Activated naive CD8-positive, alpha-beta T cell treated with anti-CD3 and anti-CD28 coated beads for 36 hours (primary cell): Measurements from ENCODE around the gene CCDC198. TPM values are rescaled to one million over a fixed set of nuclear protein-coding genes. Genes with fewer than 3 reads are reported as not detected.

Experiments
- DNase-seq: peaks from one replicate; pipeline ENCODE4 v3.0.0; 2021
- H3K27ac Mint-ChIP-seq: one replicate; pipeline ENCODE4 v1.8.0; 2022; ENCODE audit warnings: mild to moderate bottlenecking, moderate library complexity, mixed read lengths
- H3K27me3 Mint-ChIP-seq: one replicate; pipeline ENCODE4 v1.8.0; 2022; ENCODE audit warnings: mild to moderate bottlenecking, mixed read lengths
- H3K36me3 Mint-ChIP-seq: one replicate; pipeline ENCODE4 v1.8.0; 2021; ENCODE audit warnings: mild to moderate bottlenecking, mixed read lengths
- H3K4me1 Mint-ChIP-seq: one replicate; pipeline ENCODE4 v1.8.0; 2021; ENCODE audit warnings: mixed read lengths
- H3K4me3 Mint-ChIP-seq: one replicate; pipeline ENCODE4 v1.8.0; 2022; ENCODE audit warnings: mild to moderate bottlenecking, moderate library complexity, mixed read lengths
- H3K9me3 Mint-ChIP-seq: one replicate; pipeline ENCODE4 v1.8.0; 2022; ENCODE audit warnings: mixed read lengths
- total RNA-seq, 2 experiments: library from RNA; stranded (reverse); gene quantifications; one replicate each; pipeline ENCODE4 v1.2.3, GENCODE V29; 2021

Gene CCDC198
- total RNA-seq, 2 experiments from 2014 or later: not detected

DNA sequence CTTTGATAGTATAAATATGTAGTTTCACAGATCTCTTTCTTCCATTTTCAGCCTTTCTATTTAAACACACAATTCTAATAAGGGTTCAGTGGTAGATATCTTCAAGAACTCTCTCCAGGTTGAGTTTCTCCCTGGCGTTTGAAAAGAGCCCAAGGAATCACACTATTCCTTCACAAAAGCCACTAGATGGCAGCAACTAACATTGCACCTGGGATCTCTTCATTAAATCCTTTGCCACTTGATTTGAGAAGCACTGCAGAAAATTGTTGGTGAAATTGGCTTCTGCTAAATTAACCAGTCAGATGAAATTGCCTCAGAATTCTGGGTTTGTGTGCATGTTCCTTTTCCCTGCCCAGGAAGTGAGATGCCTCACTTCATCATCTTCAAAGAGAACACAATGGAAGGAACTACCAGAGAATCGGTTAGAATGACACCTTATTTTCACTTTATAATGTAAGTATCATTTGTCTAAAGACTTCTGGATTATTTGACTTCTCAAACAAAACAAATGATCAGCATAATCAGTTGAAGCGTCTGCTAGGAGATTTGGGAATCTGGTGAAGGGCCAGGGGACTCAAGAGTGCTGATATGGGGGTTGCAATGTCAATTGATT lies 6.8 kb downstream of the CCDC198 start:
- Mint-ChIP-seq H3K4me3 (no peak overlapping the region), H3K4me1 (no peaks in the 10 kb centered on the region)
- no peak for DNase-seq

GRCh38 chr14:57485635-57486034 lies 8.0 kb downstream of the CCDC198 start:
- Mint-ChIP-seq H3K27ac (no peak overlapping the region), H3K36me3 (no peaks in the 10 kb centered on the region), H3K4me3 (no peak overlapping the region), H3K9me3 (no peaks in the 10 kb centered on the region), H3K4me1 (no peaks in the 10 kb centered on the region), H3K27me3 (no peaks in the 10 kb centered on the region)
- no peak for DNase-seq

More for the DNA sequence above, 6.8 kb downstream of the CCDC198 start:
- Mint-ChIP-seq H3K9me3 (no peaks in the 10 kb centered on the region), H3K27ac (no peak overlapping the region), H3K36me3 (no peaks in the 10 kb centered on the region), H3K27me3 (no peaks in the 10 kb centered on the region)

DNA sequence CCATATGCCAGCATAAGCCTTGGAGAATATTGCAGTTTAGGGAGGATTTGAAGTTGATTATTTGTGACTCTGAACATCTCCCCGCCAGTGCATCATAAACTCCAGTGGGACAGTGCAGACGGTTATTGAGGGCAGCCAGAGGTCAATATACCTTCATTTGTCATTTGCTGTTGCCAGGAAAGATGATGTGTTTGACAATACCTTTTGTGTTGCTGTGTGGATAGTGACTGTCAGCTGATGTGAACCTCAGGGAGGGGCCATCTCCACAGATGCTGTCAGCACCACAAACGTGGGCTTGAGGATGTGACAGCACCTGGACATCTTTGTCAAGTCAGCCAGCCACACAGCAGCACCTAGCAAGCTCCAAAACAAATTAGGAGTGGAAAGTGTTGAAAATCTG lies 11.5 kb downstream of the CCDC198 start:
- no peaks in the 10 kb centered on the region for H3K36me3 Mint-ChIP-seq
- no peak overlapping the region for H3K4me3 Mint-ChIP-seq
- H3K27me3 Mint-ChIP-seq: no peaks in the 10 kb centered on the region
- no peaks in the 10 kb centered on the region for H3K9me3 Mint-ChIP-seq
- H3K4me1 Mint-ChIP-seq: no peaks in the 10 kb centered on the region
- no peak for DNase-seq
- H3K27ac Mint-ChIP-seq: no peak overlapping the region

DNA sequence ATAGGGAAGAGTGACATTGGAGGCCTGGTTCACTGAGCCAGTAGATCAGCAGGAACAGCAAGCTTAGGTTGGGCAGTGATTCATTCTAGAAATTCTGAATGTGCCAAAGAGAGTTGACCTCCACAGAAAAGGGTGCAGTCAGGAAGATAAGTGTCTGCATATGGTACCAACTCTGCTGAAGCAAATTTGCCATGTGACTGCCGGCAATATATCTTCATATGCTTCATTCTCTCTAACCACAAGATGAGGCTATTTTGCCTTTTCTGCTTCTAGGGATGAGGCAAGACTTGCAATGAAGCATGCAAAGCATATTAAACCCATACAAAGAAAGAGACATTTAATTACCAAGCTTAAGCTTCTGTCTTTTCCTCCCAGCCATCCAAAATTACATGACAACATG lies 13.6 kb downstream of the CCDC198 start:
- no peaks in the 10 kb centered on the region for H3K4me1 Mint-ChIP-seq
- no peaks in the 10 kb centered on the region for H3K36me3 Mint-ChIP-seq
- H3K4me3 Mint-ChIP-seq: no peak overlapping the region
- no peak for DNase-seq
- H3K27me3 Mint-ChIP-seq: no peaks in the 10 kb centered on the region
- no peak overlapping the region for H3K27ac Mint-ChIP-seq
- H3K9me3 Mint-ChIP-seq: no peaks in the 10 kb centered on the region

GRCh38 chr14:57479197-57479596 lies 14.5 kb downstream of the CCDC198 start:
- no peaks in the 10 kb centered on the region for H3K27me3 Mint-ChIP-seq

DNA sequence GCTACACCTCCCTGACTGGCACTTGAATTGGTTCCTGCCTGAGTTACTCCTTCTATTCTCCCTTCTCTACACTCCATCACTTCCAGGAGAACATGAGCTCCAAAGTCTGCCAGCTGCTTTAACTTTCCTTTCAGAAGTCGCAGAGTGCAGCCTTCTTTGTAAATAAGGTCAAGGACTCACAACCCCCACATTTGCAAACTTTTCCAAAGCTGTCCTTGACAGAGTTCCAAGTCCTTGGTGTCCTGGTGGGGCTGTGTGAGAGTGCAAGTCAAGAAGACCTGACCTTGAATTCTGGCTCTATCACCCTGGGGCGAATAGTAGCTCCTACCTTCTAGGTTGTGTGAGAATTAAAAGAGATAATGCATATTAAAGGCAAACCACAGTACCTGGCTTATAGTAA lies 15.6 kb downstream of the CCDC198 start:
- no peak for DNase-seq
- Mint-ChIP-seq H3K4me1 (no peaks in the 10 kb centered on the region), H3K36me3 (no peaks in the 10 kb centered on the region), H3K4me3 (no peak overlapping the region), H3K9me3 (no peaks in the 10 kb centered on the region), H3K27ac (no peak overlapping the region), H3K27me3 (no peaks in the 10 kb centered on the region)

More at GRCh38 chr14:57479197-57479596, 14.5 kb downstream of the CCDC198 start:
- Mint-ChIP-seq H3K4me3 (no peak overlapping the region), H3K36me3 (no peaks in the 10 kb centered on the region), H3K9me3 (no peaks in the 10 kb centered on the region), H3K4me1 (no peaks in the 10 kb centered on the region), H3K27ac (no peak overlapping the region)
- no peak for DNase-seq

GRCh38 chr14:57470909-57471308 lies 22.7 kb downstream of the CCDC198 start:
- H3K4me1 Mint-ChIP-seq: no peaks in the 10 kb centered on the region
- no peaks in the 10 kb centered on the region for H3K9me3 Mint-ChIP-seq
- no peaks in the 10 kb centered on the region for H3K36me3 Mint-ChIP-seq
- DNase-seq: no peak
- no peak overlapping the region for H3K27ac Mint-ChIP-seq
- no peak overlapping the region for H3K4me3 Mint-ChIP-seq
- no peaks in the 10 kb centered on the region for H3K27me3 Mint-ChIP-seq

DNA sequence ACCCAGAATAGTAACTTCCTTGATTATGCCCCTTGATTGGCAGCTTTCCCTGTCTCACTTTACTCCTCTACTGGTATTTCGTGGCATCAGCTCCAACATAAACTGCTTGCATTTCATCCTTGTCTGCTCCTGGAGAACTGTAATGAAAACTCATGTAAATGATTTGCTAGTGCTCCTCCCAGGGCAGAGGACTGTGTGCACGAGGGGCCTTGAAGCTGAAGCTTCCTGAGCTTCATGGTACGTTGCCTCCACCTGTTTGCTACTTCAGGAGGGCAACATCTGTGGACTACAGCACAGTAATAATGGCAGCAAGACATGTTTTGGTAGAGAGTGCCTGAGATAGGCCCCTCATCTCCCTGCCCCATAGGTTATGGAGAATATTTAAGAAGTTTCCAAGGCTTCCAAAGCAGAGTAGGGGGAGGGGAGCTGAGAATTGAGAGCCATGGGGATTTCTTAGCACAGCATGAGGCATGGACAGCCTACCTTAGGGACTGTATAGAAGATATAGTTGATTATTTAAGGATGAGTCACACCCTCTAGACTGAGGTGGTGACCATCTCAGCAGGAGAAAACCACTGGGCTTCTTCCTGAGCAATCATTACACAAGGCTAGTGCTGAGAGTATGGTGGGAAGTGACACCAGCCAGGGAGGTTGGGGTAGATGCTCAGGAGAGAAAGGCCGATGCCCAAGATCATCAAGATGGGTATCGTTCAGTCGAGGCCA lies 29.5 kb downstream of the CCDC198 start:
- no peak for DNase-seq
- no peak overlapping the region for H3K27ac Mint-ChIP-seq
- H3K27me3 Mint-ChIP-seq: no peaks in the 10 kb centered on the region
- no peaks in the 10 kb centered on the region for H3K4me1 Mint-ChIP-seq
- H3K36me3 Mint-ChIP-seq: no peaks in the 10 kb centered on the region
- H3K9me3 Mint-ChIP-seq: no peaks in the 10 kb centered on the region
- no peak overlapping the region for H3K4me3 Mint-ChIP-seq

DNA sequence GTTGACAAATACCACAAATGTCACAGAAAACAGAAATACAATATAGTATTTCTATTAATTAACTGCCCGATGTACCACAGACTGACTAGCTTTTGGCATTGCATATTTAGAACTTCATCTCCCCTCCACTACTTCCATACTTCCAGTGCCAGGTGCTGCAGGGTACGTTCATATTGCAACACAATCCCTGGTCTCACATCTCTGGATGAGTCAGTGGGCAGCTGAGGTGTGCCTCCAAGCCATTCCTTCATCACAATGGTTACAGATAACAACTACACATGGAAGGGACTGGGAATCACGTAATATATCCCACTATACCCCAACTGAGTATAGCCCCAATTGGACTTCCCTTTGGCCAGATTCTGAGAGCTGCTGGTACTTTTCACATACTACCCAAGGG lies 31.1 kb downstream of the CCDC198 start:
- no peaks in the 10 kb centered on the region for H3K9me3 Mint-ChIP-seq
- DNase-seq: no peak

GRCh38 chr14:57461777-57462320 lies 31.8 kb downstream of the CCDC198 start:
- no peak overlapping the region for H3K27ac Mint-ChIP-seq

More for the DNA sequence above, 31.1 kb downstream of the CCDC198 start:
- no peaks in the 10 kb centered on the region for H3K27me3 Mint-ChIP-seq
- H3K27ac Mint-ChIP-seq: no peak overlapping the region
- H3K4me1 Mint-ChIP-seq: no peaks in the 10 kb centered on the region
- H3K4me3 Mint-ChIP-seq: no peak overlapping the region
- H3K36me3 Mint-ChIP-seq: no peaks in the 10 kb centered on the region

DNA sequence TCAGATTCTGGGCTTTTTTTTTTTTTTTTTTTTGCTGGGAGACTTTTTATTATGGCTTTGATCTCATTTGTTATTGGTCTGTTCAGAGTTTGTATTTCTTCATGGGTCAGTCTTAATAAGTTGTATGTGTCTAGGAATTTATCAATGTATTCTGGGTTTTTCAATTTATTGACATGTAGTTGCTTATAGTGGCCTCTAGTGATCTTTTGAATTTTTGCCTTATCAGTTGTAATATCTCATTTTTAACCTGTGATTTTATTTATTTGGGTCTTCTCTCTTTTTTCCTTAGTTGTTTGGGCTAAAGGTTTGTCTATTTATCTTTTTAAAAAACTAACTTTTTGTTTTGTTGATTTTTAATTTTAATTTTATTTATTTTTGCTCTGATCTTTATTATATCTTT lies 57.7 kb downstream of the CCDC198 start:
- no peak for DNase-seq
- H3K27me3 Mint-ChIP-seq: peaks cover 5% of the 10 kb centered on the region
- H3K4me1 Mint-ChIP-seq: no peaks in the 10 kb centered on the region
- H3K4me3 Mint-ChIP-seq: no peak overlapping the region
- peaks cover 3% of the 10 kb centered on the region for H3K36me3 Mint-ChIP-seq
- H3K9me3 Mint-ChIP-seq: peaks cover 1% of the 10 kb centered on the region
- H3K27ac Mint-ChIP-seq: no peak overlapping the region

More at GRCh38 chr14:57461777-57462320, 31.8 kb downstream of the CCDC198 start:
- no peaks in the 10 kb centered on the region for H3K27me3 Mint-ChIP-seq
- no peaks in the 10 kb centered on the region for H3K4me1 Mint-ChIP-seq
- no peak overlapping the region for H3K4me3 Mint-ChIP-seq
- H3K9me3 Mint-ChIP-seq: no peaks in the 10 kb centered on the region
- no peaks in the 10 kb centered on the region for H3K36me3 Mint-ChIP-seq
- no peak for DNase-seq

DNA sequence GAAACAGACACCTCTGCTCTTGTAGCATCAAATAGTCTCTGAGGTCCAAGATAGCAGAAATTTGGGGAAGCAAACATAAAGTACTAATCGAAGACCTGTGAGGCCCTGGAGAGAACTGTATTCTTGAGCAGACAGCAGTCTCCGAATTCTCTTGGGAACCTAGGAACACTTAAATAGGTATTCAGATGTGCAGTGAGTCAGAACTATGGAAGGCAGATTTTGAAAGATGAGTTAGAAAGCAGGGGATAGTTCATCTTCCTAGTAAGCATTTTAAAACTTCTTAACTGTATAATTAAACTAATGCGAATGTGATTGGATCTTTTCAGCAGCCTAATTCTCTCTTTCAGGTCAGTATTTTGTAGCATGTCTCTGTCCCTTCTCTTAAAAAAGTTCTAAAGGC lies 72.7 kb downstream of the CCDC198 start:
- H3K4me3 Mint-ChIP-seq: no peak overlapping the region
- no peak for DNase-seq
- no peak overlapping the region for H3K27ac Mint-ChIP-seq
- no peaks in the 10 kb centered on the region for H3K9me3 Mint-ChIP-seq
- no peaks in the 10 kb centered on the region for H3K4me1 Mint-ChIP-seq
- no peaks in the 10 kb centered on the region for H3K36me3 Mint-ChIP-seq
- H3K27me3 Mint-ChIP-seq: no peaks in the 10 kb centered on the region

DNA sequence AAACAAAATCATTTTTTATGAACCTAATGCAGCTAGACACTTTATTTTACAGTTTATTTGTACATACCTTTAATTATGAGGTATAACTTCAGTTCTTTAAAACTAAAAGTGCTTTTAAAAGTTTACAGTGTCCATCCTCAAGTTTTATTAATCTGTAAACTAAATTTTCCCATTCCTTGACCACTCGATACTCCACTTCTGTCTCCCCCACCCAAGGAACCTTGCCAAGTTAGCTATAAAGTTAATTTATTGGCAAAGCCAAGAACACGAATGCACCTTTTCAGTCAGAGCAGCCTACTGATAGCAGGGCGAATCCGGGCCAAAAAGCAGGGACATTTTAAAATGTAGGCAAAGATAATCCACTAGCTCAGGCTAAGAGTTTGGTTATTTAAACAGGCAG lies 73.6 kb downstream of the CCDC198 start:
- H3K4me1 Mint-ChIP-seq: no peaks in the 10 kb centered on the region
- no peaks in the 10 kb centered on the region for H3K36me3 Mint-ChIP-seq
- H3K27ac Mint-ChIP-seq: no peak overlapping the region
- DNase-seq: no peak
- H3K27me3 Mint-ChIP-seq: no peaks in the 10 kb centered on the region
- no peak overlapping the region for H3K4me3 Mint-ChIP-seq
- no peaks in the 10 kb centered on the region for H3K9me3 Mint-ChIP-seq
